ENCODE results near the gene HTRA3.
"Not testable (repeated sequence)": the region's sequence is repeated elsewhere in the genome, so short reads cannot be mapped to it uniquely, and the experiment has no call there.

HTRA3 gene

DNA sequence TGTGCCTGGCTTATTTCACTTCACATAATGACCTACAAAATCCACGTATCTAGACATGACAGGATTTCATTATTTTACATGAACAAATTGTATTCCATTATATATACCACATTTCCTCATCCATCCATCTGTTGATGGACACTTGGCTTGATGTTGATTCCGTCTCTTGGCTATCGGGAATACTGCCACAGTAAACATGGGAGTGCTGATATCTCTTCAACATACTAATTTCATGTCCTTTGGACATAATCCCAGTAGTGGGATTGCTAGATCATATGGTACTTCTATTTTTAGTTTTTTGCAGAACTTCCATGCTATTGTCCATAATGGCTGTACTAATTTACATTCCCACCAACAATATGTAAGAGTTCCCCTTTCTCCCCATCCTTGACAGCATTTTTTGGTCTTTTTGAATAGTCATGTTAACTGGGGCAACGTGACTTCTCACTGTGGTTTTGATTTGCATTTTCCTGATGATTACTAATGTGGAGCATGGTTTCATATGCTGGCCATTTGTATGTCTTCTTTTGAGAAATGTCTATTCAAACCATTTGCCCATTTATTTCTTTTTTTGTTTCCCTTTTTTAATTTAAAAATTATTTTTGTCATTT lies 68.9 kb downstream of the HTRA3 start:
- TF ChIP-seq, protein P1, sequence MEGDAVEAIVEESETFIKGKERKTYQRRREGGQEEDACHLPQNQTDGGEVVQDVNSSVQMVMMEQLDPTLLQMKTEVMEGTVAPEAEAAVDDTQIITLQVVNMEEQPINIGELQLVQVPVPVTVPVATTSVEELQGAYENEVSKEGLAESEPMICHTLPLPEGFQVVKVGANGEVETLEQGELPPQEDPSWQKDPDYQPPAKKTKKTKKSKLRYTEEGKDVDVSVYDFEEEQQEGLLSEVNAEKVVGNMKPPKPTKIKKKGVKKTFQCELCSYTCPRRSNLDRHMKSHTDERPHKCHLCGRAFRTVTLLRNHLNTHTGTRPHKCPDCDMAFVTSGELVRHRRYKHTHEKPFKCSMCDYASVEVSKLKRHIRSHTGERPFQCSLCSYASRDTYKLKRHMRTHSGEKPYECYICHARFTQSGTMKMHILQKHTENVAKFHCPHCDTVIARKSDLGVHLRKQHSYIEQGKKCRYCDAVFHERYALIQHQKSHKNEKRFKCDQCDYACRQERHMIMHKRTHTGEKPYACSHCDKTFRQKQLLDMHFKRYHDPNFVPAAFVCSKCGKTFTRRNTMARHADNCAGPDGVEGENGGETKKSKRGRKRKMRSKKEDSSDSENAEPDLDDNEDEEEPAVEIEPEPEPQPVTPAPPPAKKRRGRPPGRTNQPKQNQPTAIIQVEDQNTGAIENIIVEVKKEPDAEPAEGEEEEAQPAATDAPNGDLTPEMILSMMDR (IDR thresholded peaks at IDR 0.05) = no peak
- Histone ChIP-seq H3K36me3 (no peaks in the 10 kb centered on the region), H3K4me3 (ENCODE audit: low read depth in 1 of 2, low read length in 1 of 2) (no peak overlapping the region), H3K27me3 (no peaks in the 10 kb centered on the region), H3K27ac (no peak overlapping the region), H3K4me1 (ENCODE audit: control insufficient read depth in 1 of 2, insufficient read depth in 1 of 2, low read depth in 1 of 2, low read length in 1 of 2) (peaks cover 13 to 30% of the 10 kb centered on the region in 2 experiments), H3K9me3 (no peaks in the 10 kb centered on the region)

DNA sequence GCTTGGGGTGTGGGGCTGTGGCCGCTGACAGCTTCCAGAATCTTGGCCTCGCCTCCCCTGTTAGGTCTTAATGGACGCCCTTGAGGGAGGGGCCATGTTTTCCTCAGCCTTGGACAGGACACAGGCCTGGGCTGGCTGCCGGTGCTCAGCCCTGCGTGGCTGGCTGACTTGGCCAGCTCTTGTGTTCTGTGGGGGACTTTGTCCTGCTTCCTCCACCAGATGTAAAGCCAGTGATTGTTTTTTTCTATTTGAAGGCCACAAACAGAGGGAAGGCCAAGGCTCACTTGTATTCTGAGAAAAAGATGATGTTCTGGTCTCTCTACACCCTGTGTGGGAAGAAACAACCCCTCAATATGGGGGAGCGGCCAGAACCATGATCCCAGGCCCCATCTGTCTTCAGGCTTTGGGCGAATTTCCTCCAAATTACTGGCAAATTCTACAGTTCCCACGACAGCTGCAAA lies 71.3 kb downstream of the HTRA3 start:
- no peaks in the 10 kb centered on the region for H3K9me3 ChIP-seq
- H3K27me3 ChIP-seq = no peaks in the 10 kb centered on the region
- peaks cover 13 to 25% of the 10 kb centered on the region in 2 experiments for H3K4me1 ChIP-seq (ENCODE audit: control insufficient read depth in 1 of 2, insufficient read depth in 1 of 2, low read depth in 1 of 2, low read length in 1 of 2)
- no peaks in the 10 kb centered on the region for H3K36me3 ChIP-seq
- TF ChIP-seq, protein P1 (IDR thresholded peaks at IDR 0.05) = no peak
- no peak overlapping the region for H3K4me3 ChIP-seq (ENCODE audit: low read depth in 1 of 2, low read length in 1 of 2)
- no peak overlapping the region for H3K27ac ChIP-seq

DNA sequence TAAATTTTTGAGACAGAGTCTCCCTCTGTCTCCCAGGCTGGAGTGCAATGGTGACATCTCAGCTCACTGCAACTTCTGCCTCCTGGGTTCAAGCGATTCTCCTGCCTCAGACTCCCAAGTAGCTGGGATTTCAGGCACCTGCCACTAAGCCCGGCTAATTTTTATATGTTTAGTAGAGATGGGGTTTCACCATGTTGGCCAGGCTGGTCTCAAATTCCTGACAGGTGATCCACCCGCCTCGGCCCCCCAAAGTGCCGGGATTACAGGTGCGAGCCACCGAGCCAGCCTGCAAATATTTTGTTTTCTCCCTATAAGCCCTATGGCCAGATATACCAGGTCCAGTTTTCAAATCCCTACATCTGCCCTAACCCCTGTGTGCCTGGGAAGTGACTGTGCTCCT lies 71.7 kb downstream of the HTRA3 start:
- peaks cover 12 to 21% of the 10 kb centered on the region in 2 experiments for H3K4me1 ChIP-seq (ENCODE audit: control insufficient read depth in 1 of 2, insufficient read depth in 1 of 2, low read depth in 1 of 2, low read length in 1 of 2)
- not testable (repeated sequence) for H3K27me3 ChIP-seq; H3K9me3 ChIP-seq; H3K36me3 ChIP-seq; H3K4me3 ChIP-seq (ENCODE audit: low read depth in 1 of 2, low read length in 1 of 2); H3K27ac ChIP-seq

DNA sequence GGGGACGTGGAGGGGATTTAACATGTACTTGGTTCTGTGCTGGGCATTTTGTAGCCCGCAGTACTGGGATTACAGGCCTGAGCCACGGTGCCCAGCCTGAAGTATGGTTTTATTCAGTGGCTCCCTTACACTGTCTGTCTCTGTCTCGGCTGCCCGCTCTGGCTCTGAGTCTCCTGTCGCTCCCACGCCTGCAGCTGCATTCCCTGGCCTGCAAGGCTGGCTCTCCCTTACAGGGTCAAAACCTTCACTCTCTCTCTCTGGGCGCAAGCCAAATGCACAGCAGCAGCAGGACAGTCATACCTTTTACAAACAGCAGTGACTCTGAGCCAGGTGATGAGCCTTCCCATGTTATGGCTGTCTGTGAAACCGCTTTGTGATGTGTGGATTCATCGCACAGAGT lies 72.1 kb downstream of the HTRA3 start:
- Histone ChIP-seq H3K27me3 (no peaks in the 10 kb centered on the region), H3K4me3 (ENCODE audit: low read depth in 1 of 2, low read length in 1 of 2) (no peak overlapping the region), H3K36me3 (no peaks in the 10 kb centered on the region), H3K9me3 (no peaks in the 10 kb centered on the region), H3K4me1 (ENCODE audit: control insufficient read depth in 1 of 2, insufficient read depth in 1 of 2, low read depth in 1 of 2, low read length in 1 of 2) (peaks cover 8 to 17% of the 10 kb centered on the region in 2 experiments), H3K27ac (no peak overlapping the region)
- TF ChIP-seq, protein P1 (IDR thresholded peaks at IDR 0.05) = no peak

DNA sequence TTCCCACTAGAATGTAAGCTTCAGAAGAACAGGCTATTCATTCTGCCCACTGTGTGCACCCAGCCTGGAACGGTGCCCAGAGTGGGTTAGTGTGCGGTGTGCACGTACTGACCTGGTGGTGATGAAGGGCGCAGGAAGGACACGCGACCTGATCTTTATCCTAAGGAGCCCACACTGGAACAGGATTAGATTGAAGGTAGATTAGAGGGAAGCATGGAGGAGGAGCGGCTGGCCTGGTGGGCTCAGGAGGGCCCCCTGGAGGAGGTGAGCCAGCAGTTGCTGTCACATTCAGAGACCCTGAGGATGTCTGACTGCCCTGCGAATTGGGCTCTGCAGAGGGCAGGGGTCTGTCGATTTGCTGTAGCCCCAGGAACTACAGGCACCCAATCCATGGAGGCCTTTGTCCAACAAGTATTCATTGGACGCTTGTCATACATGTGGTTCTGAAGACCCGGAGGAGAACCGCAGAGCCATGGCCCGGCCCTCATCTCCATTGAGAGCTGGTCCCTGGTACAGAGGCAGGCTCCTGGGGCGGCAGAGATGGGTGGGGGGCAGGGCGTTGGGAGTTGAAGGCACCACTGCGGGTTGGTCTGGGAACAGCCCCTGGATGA lies 73.2 kb downstream of the HTRA3 start:
- Histone ChIP-seq H3K27me3 (no peaks in the 10 kb centered on the region), H3K9me3 (no peaks in the 10 kb centered on the region), H3K36me3 (no peaks in the 10 kb centered on the region), H3K27ac (no peak overlapping the region), H3K4me1 (ENCODE audit: control insufficient read depth in 1 of 2, insufficient read depth in 1 of 2, low read depth in 1 of 2, low read length in 1 of 2) (peaks cover 0 to 9% of the 10 kb centered on the region in 2 experiments), H3K4me3 (ENCODE audit: low read depth in 1 of 2, low read length in 1 of 2) (no peak overlapping the region)
- TF ChIP-seq, protein P1 (IDR thresholded peaks at IDR 0.05) = no peak

DNA sequence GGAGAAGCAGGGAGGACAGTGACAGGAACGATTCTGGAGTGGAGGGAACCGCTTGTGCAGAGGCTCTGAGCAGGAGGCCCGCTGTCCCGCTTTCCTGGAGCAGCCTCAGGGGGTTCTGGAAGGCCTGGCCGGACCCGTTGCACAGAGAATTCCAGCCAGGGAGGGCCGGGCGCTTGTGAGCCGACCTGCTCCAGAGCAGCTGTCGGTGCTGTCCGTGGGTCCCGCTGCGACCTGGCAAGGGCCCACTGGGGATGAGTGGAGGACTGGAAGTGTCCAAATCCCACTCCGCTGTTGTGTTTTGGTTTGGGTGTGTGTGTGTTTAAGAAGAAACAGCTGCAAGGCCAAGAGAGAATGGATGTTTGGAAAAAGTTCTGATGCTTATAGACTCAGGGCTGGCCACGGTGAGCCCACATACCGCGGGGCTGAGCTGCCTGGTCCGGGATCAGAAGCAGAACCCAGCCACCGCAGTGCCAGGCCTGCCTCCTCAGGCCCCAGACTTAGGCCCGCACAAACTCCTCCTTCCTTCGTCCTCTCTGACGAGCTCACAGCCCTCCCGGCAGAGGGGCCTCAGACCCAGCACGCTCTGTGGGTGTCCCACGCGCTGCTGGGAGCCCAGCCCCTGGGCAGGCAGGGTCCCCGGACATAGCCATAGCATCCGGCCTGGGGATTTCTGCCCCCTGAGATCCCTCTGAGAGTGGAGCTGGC lies 73.9 kb downstream of the HTRA3 start:
- H3K27ac ChIP-seq = no peak overlapping the region
- peaks cover 6 to 9% of the 10 kb centered on the region in 2 experiments for H3K4me1 ChIP-seq (ENCODE audit: control insufficient read depth in 1 of 2, insufficient read depth in 1 of 2, low read depth in 1 of 2, low read length in 1 of 2)
- TF ChIP-seq, protein P1 (IDR thresholded peaks at IDR 0.05) = no peak
- no peaks in the 10 kb centered on the region for H3K27me3 ChIP-seq
- no peak overlapping the region for H3K4me3 ChIP-seq (ENCODE audit: low read depth in 1 of 2, low read length in 1 of 2)
- H3K36me3 ChIP-seq = no peaks in the 10 kb centered on the region
- H3K9me3 ChIP-seq = no peaks in the 10 kb centered on the region

All from neutrophil (primary cell).